Left ventricle myocardium superior (tissue), 1 donor: ENCODE data around the gene CATSPERB. TPM values are rescaled to one million over a fixed set of nuclear protein-coding genes. Genes with fewer than 3 reads are reported as not detected.
"Not testable (repeated sequence)": the region's sequence is repeated elsewhere in the genome, so short reads cannot be mapped to it uniquely, and the experiment has no call there.

Experiments
- ATAC-seq: fragments of 200-7000 bp; cut with Tn5 transposase; one replicate; pipeline ENCODE4 v1.9.1; 2020; ENCODE audit warnings: mild to moderate bottlenecking, moderate library complexity
- DNase-seq: peaks from one replicate; pipeline ENCODE4 v3.0.0-alpha.2; 2020
- intact Hi-C: fragments of 100-400 bp; cut with micrococcal nuclease; formaldehyde crosslinking; loops from one replicate; pipeline ENCODE4 v1.11.0; 2022
- total RNA-seq: library from RNA; stranded (reverse); fragmentation: NEBNext Ultra II Directional; extraction: Animal tissue kit (Norgen Biotek cat#: 25700); gene quantifications from one replicate; pipeline ENCODE4 v1.2.1, GENCODE V29; 2021
- donor health status: DM: no; HTN: yes; CAD: no; lungs with severe emphysema.

The CATSPERB gene
- total RNA-seq, 1 donor from 2014 or later, result 0.37 TPM

- no peak for ATAC-seq
These were observed 183.8 kb downstream of the CATSPERB start for GRCh38 chr14:91548108-91548507.

GRCh38 chr14:91545946-91546716 is 185.8 kb downstream of the CATSPERB start:
- ATAC-seq, result no peak
- DNase-seq, result no peak
- intact Hi-C loops, result no loop called here

More at GRCh38 chr14:91548108-91548507, 183.8 kb downstream of the CATSPERB start:
- intact Hi-C loops, result no loop called here
- DNase-seq, result no peak

GRCh38 chr14:91545204-91545603 is 186.7 kb downstream of the CATSPERB start:
- no peak for ATAC-seq

GRCh38 chr14:91536327-91536726 is 195.6 kb downstream of the CATSPERB start:
- ATAC-seq (no peak), DNase-seq (no peak)
- intact Hi-C loops, result no loop called here

More at GRCh38 chr14:91545204-91545603, 186.7 kb downstream of the CATSPERB start:
- DNase-seq, result no peak
- intact Hi-C loops, result no loop called here

- intact Hi-C loops, DNase-seq, ATAC-seq: not testable (repeated sequence)
These were observed 197.8 kb downstream of the CATSPERB start for GRCh38 chr14:91534059-91534458.

GRCh38 chr14:91533623-91534022 is 198.3 kb downstream of the CATSPERB start:
- no peak for DNase-seq
- intact Hi-C loops, result no loop called here
- ATAC-seq, result no peak

Other genes with a start within 250 kb of the CATSPERB start
- gene PPP4R3A, start 221.8 kb downstream of the CATSPERB start, total RNA-seq, result 53.2 TPM
- gene TC2N, start 135.4 kb upstream of the CATSPERB start, total RNA-seq, result 9.2 TPM
- 61.7 TPM for gene FBLN5, start 215.6 kb upstream of the CATSPERB start, total RNA-seq